ENCODE data around the gene ADCY5.

Gene ADCY5

DNA sequence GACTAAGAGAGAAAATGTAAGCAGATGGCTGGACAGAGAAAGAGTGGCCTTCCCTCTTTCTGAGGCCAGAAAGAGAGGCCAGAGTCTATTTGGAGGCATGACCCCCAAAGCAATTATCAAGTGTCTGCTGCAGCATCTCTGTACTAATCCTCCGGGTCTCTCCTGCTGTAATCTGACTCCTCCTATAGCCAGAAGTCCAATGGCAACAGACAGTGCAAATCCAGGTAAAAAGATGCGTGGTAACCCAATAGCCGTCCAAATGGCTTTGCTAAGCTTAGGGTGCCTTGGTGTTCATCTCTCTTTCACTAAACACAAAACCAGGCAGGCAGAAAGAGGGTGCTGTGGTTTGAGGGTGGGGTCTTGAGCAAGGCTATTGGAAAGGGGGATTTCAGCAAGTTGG is 91.6 kb downstream of the ADCY5 start:
- no peak for DNase-seq

DNA sequence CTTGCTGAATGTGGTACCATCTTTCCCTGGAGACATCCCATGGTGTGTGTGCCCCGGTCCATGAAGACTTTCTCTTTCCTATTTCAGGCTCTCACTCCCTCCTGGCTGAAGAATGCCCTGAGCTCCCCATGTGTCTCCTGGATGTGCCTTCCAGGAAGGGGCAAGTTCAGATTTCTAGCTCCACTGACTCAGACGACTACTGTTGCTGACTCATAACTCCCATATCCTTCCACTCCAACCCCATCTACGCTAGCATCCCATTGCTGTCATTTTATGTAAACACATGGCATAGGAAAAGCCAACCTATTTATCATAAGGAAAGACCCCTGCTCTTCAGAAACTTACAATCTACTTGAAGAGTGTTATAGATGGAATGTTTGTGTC is 95.0 kb downstream of the ADCY5 start:
- no peak for DNase-seq

DNA sequence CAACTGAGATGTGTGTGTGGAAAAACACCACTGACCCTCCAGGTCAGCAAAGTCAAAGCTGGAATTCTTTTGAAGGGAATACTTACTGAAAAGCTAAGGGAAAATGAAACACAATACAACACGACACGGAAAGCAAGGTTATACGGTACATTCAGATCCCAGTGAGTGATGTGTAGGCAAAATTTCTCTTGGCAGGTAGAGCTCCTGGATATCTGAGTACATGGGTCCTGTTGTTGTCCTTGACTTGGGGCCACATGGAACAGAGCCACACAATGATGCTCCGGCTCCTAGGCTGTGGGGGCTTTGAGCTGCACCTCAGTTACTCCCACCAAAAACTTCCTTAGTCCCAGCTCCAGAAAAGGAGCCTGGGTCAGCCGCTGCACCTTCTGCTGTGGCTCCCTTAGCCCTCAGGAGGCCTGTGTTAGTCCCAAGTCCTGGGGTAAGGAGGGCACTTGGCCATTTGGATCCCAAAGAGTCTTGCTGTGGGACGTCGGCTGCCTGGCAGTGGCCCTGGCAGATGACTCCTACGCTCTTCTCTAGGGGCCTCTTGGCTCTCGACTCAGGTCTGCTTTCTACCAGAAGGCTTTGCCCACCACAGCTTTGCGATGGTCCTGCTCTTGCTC is 95.6 kb downstream of the ADCY5 start:
- DNase-seq = no peak

DNA sequence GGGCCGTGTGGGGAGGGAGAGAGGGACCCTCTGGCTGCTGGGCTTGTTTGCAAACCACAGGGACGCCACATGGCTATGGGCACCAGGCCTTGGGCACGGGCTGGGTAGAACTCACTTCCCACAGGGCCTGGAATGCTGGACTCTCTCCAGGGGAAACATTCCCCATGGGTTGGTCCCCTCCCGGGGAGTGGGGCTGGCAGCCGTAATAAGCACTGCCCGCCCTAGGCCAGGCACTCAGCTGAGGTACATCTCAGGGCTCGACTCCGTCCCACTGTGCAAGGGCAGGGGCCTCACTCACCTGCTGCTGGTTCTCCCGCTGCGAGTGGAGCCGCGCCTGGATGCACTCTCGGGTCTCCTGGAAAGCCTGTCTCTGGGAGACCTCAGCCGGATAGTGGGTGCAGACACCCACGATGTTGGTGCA is 96.7 kb downstream of the ADCY5 start:
- no peak for DNase-seq

DNA sequence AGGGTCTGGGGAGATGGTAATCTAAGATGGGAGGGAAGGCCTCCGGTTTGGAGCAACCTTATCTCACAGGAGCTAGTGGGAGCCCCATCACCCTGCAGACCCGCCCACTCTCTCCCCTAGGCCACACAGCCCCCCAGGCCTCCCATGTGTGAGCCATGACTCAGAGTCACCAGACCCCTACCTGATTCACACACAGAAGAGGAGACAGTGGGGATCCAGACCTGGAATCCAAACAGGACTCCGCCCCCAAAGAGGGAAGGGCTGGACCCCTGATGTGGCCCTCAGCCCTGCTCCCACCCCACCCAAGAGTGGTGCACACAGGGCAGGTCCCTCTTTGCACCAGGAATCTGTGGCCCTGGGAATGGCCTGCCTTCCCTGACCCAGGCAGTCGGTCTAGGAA is 97.4 kb downstream of the ADCY5 start:
- no peak for DNase-seq

DNA sequence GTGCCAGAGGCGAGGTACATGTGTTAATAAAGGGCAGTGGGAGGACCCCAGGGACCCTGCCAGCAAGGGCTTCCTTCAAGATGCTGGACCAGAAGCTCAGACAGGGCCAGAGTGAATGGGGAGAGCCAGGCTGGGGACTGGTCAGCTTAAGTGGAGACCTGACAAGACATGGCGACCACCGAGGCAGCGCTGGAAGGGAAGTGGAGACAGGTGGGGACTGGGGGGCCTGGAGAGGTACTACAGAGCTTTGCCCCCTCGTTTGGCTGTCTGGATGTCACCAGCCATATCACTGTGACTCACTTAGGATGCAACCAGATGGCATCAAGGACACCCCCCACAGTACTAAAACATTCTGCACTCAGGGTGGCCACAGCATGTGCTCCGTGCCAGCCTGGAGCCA is 97.9 kb downstream of the ADCY5 start:
- no peak for DNase-seq

DNA sequence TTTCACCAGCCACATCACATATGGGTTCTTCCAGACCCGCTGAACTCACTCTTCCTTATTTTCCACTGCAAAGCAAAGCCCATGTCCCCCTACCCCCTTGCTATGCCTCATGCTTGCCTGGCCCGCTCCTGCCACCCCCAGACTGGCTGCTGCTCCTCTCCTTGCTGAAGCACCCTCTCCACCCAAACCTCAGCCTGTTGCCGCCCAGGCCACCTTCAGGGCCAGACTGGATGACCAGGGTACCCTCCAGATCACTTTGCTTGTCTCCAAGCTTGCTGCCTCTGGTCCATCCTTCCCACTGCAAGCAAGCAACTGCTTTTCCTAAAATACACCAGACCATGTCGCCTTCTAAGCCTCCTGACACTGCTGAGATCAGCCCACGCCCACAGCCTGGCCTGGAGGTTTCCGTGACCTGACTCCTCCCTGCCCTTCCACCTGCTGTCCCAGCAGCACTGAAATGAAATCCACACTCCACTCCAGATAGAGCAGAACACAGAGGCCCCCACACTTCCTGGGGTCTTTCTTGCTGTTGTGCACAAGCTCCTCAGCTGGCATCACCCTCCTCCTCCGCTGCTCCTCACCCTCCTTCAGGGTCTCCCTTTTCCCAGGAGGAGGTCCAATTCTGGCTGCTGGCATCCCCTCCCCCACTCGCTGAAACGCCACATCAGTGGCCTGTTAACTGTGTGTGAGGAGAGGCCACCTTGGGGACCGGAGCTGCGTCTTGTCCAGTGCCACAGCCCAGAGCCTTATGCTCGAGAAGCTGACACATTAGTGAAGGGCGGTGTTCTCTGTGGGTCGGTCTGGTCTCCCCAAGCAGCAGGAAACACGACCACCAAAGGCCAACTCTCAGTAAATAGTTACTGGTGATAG is 99.1 kb downstream of the ADCY5 start:
- no peak for DNase-seq

DNA sequence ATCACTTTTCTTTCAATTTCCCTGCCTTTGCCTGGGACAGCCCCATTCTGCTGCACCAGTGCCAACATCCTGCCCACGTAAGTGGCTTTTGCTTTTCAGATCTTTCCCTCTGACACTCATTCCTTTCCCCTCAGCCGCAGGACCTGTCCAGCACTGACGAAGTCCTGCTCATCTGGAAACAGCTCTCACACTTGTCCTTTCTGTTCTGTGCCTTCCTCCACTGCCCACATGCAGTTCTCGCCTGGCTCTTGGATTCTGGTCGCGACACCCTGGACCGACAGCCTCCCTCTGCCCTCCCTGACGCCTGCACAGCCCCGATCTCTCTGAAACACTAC is 99.7 kb downstream of the ADCY5 start:
- DNase-seq = no peak

DNA sequence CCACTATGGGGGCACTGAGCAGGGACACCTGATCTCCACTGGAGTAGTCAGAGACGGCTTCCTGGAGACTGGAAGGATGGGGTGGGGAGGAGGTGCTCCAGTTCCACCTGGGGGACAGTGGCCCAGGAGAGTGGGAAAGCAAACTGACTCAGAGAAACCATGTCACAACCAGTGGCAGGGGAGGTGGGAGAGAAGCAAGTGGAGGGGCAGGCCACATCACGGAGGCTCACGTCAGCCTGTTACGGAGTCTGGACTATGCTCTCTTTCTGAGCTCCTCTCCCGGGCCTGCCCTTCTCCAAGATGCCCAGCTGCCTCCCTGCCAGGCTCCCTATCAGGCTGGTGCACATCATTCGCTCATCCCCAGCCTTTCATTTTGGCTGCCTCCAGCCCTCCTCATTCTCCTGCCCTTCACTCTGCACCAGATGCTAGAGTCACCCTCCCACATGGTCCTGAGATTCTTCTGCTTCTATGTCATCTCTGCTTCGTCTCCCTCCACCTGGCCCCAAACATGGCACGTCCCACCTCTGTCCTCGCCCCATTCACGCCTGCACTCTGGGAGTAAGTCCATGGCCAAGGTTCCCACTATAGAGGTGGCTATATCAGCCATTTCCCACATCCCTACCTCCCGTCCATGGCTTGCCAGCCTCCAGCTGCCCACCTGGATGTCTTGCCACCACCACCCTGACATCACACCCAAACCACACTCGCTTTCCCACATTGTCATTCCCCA is 100.3 kb downstream of the ADCY5 start:
- no peak for DNase-seq

DNA sequence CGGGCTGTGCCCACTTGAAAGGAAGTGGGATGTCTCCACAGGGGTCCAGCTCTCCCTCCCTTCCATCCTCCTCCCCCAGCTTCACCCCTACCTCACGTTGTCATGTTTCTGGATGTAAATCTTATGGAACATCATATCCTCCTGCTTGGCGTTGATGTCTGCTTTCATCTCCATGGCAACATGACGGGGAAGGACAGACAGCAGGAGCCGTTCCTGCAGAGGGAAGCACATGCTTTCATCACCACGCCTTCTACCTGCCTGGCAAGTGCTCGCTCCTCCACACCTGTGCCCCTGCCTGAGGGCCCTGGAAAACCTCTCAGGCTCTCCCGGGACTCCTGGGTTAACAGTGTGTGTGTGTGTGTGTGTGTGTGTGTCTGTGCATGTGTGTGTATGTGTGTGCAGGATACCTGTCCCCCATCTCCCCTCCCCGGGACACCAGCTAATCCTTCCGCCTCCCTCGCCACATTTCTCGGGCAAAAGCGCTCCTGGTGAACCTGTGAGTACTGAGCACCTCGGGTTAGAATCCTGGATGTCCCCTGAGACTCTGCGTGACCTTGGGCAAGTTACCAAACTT is 101.1 kb downstream of the ADCY5 start:
- no peak for DNase-seq

DNA sequence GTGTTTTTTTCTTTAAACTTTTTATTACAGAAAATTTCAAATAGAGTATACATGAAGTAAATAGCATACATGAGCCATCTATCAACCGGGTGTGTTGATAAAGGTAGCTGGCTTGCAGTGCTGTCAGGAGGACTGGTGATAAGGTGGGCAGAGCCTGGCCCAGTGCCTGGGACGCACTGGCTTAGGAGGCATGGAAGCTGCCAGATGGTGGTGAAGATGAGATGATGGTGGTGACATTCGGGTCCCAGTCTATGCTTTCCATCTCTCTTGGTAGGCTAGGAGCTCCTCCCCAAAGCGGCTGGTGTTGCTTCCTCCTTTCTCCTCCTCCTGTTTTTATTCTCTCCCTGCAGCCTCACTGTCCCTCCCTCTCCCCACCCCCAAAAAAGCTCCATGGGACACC is 101.7 kb downstream of the ADCY5 start:
- DNase-seq = no peak

DNA sequence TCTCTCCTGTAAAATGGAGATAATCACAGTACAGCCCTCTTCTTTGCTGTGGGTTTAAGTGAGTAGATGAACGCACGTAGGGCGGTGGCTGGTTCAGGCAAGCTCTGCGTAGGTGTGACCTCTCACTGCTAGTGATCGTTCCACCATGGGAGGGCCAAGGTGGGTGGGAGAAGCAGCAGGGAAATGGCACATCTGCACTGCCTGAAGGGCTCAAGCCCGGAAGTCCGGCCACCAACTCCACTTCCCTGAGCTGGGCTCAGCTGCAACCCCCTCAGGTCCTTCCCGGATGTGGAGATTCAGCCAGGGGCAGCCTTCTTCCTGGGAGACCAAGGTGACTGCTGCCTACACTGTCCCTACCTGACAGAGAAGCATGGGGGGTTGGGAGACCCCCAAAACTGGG is 102.9 kb downstream of the ADCY5 start:
- no peak for DNase-seq

DNA sequence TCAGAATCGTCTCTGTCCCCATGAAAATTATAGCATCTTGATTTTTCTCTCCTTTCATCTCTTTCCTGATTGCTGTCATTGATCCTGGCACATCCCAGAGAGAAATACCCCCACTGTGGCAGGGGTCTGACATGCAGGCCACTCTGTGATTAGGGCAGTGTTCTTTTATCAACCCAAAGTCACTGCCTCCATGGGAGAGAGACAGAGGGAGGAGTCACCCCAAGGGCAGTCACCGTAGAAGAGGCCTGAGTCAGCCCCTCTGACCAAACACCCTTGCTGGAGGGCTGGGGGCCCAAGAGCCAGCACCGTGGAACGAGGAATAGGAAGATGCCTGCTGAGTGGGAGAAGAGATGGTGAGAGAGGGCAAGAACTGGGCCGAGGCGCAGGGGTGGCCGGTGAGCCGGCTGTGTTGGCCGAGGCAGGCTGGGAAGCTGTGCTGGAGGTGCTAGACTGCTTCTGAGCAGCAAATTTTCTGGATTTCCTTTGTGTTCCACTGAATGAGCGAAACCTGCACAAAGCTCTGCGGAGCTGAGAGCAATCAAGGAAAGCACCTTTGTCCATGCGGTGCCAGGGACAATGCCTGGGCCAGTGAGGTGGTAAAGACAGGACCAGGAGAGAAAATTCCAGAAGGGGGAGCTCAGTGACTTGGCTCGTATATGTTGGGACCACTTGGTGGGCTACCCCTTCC is 103.8 kb downstream of the ADCY5 start:
- DNase-seq = no peak

DNA sequence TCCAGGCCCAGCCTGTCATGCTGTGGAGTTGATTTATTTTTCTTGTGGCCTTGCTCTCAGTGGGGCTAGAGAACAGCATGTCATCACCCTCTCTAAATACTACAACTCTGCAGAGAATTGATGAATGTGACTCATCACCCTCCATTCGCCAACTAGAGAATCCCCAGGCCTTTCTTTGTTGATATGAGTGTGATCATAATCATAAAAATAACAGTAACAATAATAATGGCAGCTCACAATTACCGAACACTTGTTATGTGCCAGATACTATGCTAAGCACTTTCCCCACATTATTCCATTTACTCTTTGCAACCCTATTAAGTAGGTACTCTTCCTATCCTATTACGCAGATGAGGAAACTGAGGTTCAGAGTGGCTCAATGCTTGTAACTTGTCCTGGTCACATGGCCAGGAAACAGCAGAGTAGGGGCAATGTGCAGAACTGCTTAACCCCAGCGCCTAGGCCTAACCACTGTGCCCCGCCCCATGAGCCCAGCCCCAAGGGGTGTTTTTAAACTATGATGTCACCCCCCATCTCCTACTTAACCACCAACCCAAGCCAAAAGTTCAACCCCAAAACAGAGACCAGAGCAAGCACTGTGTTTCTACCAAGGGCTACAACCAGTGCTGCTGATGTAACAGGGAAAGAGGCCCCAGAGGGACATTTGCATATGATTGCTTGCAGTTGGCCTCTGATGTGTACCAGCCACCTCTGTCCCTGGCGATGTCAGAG is 104.5 kb downstream of the ADCY5 start:
- DNase-seq = peak; percentile 14

DNA sequence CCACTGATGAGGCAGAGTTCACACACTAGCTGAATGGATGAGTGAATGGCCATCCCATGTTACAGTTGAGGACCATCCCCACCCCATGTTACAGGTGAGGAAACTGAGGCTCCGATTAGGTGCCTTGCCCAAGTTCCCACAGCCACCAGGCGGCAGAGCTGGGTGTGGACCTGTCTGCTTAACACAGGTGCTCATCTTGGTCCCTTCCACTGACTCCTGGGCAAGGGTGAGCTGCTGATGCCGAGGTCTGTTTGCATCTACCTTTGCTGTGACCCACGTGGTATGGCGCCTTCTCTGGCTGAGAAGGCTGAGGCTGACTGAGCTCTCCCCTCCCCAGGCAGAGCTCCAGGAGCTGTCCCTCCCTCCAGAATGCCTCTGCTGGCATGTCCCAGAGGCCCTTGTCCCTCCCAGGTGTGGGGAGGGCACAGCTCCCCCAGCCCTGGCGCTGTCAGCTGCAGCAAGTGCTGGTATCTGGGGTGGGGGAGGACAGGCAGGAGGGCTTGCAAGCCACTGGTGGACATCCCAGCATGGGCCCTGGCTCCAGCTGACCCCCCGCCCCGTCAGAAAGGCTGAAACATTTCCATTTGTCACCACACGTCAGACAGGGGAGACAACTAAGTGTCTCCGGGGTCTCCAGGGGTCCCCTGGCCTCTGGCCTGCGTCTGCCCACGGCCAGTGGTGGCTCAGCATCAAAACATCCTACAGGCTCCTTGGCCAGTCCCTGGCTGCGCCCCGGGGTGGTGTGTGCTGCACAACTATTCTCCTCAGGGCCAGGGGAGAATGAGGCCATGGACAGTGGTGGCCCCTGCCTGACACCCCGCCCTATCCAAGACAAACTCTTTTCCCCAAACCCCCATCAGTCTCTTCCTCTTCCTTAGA is 105.4 kb downstream of the ADCY5 start:
- DNase-seq = no peak

DNA sequence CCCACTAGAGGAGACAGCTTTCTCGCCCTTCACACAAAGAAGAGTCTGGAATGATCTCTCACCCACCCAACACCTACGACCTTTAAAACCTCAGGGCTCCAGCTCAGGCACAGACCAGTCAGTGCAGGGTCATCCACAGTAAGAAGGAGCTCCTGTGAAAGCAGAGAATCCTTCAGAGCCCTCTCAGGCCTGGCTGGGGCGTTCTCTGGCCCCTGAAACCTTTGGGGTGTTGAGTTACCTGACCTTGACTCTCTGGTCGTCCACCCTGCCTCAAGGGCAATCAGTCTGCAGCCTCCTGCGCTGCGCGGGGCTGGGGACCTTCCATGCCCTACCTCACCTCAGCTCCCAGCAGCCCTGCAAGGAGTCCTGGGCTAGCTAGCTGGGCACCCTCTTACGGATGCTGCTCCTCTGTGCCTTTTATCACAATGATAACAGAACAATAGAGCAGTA is 106.2 kb downstream of the ADCY5 start:
- no peak for DNase-seq

DNA sequence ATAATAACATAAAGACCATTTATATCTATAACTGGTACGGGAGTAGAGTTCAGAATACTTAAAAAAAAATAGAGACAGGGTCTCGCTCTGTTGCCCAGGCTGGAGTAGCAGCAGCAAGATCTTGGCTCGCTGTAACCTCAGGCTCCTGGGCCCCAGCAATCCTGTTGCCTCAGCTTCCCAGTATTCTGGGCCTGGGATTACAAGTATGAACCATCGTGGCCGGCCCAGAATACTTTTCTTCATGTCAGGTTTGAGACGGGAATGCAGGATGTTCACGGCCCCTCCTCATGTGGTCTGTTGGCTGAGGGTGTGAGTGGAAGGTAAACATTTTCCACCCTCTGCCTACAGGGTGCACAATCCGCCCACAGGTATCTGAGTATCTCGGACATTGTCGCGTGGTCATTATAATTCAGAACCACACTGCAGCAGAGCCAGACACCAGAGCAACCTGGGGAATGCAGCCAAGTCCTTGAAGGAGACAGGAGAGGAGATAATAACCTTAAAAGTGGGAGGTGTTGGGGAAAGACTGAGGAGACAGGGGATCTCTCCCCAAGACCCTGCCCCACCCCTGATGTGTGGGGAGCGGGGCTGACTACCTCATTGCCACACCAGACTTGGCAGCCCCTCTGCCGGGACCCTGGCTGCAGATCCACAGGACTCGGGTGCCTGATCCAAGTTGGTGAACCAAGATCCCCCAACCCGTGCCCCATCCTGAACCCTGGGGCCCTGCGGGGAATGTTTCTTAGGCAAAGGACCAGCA is 106.8 kb downstream of the ADCY5 start:
- DNase-seq = no peak

DNA sequence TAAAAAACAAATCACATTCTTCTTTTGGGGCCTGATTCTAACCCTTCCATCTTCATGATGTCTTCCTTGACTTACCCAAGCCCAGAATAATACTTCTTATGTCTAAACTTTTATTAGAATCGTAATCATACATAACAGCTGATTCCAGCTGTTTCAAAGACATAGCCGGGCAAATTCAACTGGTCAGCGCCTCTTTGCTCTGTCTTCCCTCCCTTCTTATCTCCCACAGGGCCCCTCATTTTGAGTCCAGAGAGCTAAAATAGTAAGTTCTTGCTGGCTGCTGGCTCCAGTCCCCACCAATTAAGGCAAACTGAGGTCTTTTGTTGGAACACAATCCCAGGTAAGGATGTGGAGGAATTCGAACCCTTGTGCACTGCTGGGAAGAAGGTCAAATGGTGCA is 108.6 kb downstream of the ADCY5 start:
- no peak for DNase-seq

DNA sequence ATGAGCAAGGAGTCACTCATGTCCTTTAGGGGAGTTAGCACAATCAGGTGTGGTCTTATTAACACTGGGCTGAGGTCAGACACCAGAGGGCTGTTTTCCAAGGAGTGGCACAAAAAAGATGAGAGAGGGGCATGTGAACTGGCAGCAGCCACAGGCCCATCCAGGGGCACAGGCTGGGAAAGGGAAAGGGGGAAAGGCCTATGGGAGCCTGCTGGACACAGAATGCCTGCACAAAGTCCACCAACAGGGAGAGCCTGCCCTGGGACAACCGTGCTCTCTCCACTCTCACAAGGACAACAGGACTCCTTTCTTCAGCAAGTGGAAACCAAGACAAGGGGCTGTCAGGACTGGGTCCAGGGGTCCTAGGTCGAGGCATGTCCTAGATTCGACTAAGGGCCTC is 109.6 kb downstream of the ADCY5 start:
- DNase-seq = no peak

DNA sequence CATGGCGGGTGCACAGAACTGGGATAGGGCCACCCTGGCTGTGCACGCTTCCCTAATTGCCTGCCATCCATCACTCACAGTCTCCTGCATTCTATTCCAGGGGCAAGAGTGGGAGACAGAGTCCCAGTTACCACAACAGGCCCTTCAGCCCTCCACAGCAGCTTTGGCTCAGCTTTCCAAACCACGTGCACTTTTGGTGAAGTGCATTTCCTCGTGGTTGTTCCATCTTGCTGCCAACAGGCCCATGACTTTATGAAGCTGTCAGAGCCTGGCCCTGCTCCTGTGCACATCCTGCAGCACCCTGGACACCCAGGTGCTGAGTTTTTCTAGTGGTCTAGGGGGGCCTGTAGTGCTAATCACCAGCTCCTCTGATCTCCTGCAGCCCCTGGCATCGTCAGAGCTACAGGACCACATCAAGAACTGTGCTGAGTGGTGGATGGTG is 110.2 kb downstream of the ADCY5 start:
- DNase-seq = no peak

All from activated CD4-positive, alpha-beta T cell treated with anti-CD3 and anti-CD28 coated beads, Interleukin-10, Interleukin-2, amounts not matched to agents 100 ng/mL and 50 ng/mL, durations not matched to agents 16 hours and 8 hours (primary cell).